HG03039 (cell line): ENCODE measurements around the gene GPC2.

Experiments used
- ATAC-seq: cut with Tn5 transposase; IDR thresholded peaks from one replicate; pipeline ENCODE4 v1.9.1; 2021; ENCODE audit warnings: mild to moderate bottlenecking, moderate library complexity; ENCODE audit not compliant: unreplicated experiment

GPC2 gene

DNA sequence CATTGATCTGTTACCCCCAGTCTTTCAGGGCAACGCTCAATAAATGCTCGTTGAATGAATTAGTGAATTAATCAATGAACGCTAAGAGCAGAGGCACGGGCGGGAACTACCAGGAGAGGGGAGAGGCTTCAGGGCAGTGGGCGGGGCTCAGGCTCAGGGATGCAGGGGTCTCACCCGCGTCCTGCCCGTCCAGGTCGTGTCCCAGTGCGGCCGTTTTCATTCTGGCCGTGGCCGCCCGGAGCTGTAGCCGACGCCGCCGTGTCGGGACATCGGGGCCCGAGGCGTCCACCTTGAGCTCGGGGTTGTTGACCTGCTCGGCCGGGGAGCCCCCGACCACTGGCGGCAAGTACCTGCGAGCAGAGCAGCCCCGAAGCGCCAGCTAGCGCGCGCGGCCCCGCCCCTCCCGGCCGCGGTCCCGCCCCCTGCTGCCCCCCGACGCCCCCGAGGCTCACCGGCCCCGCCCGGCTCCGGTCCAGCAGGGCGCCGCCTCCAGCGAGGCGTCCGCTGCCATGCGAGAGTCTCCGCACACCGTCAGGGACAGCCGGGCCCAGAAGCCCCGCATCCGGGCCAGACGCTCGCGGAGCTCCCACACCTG lies 6.0 kb downstream of the GPC2 start:
- no peak for ATAC-seq

DNA sequence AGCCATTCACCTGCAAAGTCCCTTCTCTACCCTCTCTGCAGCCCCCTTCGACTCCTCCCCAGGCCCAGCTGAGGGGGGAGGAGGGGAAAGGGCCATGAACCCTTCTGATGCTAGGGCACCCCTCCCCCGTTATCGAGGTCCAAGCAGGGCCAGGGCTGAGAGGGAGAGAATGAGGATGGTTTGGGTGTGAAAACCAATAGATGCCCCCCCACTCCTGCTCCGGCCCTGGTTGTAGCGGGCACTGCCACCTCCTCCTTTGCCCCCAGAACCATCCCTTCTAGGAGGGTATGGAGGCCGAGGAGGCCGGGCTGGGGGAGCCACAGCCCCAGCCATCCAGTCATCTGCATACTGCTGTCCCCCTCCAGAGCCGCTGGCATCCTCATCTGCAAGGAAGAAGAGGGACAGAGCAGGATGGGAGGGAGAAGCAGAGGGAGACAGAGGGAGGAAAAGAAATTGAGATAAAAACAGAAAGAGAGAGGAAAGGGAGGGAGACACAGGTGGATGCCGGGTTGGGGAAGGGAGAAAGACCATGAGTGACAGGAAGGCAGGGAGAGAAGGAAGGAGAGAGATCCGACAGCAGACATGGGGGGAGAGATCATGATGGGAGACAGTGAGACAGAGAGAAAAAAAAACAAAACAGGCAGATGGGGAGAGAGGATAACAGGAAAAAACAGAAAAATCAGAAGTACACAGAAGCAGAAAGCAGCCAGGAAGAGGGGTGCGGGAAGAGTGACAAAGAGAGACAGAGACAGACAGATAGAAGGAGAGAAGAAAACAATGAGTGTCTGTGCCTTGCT lies 6.9 kb downstream of the GPC2 start:
- ATAC-seq = no peak

GRCh38 chr7:100169147-100169850 lies 7.9 kb downstream of the GPC2 start:
- ATAC-seq = no peak

- ATAC-seq = no peak
These were observed 9.3 kb downstream of the GPC2 start for GRCh38 chr7:100167912-100168323.

DNA sequence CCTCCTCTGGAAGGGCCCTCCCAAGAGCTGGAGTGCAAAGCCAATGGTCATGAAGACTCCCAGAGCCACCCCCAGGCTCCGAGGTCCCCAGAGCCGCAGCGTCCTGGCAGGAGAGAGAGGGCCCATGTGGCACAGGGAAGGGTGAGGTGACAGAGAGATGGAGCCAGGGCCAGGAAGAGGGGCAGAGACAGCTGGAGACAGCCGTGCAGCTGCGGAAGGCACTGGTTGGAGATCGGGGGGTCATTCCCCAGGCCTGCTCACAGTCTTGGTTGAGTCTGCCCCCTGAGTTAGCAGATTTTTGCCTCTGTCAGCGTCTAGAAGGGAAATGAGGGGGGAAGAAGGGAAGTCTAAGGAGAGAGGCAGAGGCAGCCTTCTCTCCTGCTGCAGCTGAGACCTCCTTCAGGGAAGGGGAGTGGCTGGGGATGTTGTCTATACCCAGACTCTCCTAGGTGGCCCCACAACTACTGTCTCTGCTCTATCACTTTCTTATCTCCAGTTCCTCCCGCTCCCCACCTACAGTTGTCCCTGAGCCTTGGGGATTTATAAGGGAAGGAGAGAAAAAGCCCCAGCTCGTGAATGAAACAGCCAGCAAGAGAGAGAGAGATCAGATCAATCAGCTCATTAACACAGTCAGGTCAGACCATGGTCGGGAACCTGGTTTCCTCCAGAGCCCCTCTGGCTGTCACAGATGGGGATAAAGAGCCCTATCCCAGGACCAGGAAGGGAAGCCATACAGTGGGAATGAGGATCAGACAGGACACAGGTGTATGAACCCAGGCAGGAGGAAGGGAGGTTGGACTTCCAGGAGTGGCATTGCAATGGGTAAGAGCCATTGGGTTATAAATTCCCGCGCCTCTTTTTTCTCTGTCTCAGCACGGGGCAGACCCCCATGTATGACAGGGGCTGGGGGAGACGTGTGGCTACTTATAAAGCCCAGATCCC lies 9.9 kb downstream of the GPC2 start:
- ATAC-seq = no peak

DNA sequence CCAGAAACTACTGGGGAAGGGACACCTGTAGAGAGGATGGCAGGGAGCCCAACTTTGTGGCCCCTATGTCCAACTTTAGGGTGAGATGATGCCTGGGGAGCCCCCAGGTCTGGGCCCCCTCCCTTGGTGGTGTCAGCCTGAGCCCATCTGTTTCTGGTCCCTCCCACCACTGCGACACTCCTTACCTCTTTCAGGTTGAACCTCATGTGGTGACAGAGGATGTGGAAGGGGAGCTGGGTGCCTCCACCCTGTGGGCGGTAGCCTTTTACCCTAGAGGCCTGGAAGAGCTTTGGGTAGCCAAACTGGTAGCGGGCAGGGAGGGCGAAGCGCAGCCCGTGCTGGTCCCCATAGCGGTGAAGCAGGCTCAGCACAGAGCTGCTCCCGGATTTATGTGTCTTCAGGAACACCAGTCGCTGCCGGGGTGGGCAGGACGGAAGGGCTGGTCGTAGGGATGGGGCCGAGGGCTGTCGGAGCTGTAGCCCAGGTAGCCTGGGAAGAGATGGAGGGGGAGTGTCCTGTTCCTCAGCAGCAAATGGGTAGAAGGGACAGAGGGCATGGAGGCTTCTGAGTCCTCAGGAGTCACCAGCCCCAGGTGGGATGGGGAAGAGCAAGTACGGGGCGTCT lies 10.8 kb downstream of the GPC2 start:
- no peak for ATAC-seq

GRCh38 chr7:100163871-100164270 lies 13.3 kb downstream of the GPC2 start:
- no peak for ATAC-seq

DNA sequence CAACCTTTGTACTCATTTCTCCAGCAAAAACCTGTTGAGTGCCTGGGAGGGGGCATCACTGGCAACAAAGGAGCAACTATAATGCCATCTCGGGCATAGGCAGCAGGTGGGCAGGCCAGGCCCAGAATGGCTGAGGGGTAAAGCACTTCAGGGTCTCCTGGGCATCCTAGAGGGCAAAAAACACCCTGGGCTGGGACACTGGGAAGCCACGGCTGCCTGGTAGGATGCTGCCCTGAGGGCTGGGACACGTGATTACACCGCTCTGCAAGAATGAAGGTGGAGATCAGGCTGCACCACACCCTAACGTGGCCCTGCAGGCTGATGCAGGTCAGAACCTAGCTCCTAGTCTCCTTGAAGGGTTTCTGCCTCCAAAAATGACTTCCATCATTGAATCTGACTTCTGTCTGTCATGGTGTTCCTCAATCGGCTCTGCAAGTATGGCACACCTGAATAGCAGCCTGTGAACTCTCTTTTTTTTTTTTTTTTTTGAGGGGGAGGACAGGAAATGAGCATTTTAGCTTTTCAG lies 14.1 kb downstream of the GPC2 start:
- ATAC-seq = no peak

DNA sequence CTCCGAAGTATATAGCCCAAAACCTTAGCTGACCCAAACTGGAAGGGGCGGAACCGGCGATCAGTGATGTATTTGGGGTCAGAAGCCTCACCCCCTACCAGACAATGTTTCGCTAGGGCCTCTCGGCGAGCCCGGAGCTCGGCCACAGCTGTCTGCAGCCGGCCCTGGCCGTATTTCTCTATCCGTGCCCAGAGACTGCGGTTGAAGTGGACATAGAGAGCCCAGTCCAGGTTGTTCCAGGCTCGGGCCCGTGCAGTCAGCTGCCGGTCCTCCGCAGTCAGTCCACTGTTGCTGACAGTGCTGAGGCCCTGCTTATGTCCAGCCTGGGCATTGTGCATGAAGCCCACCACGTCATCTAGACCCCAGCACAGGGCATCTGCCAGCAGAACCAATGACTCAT lies 17.1 kb downstream of the GPC2 start:
- ATAC-seq = no peak

- ATAC-seq = no peak
These were observed 18.0 kb downstream of the GPC2 start for GRCh38 chr7:100159099-100159623.

DNA sequence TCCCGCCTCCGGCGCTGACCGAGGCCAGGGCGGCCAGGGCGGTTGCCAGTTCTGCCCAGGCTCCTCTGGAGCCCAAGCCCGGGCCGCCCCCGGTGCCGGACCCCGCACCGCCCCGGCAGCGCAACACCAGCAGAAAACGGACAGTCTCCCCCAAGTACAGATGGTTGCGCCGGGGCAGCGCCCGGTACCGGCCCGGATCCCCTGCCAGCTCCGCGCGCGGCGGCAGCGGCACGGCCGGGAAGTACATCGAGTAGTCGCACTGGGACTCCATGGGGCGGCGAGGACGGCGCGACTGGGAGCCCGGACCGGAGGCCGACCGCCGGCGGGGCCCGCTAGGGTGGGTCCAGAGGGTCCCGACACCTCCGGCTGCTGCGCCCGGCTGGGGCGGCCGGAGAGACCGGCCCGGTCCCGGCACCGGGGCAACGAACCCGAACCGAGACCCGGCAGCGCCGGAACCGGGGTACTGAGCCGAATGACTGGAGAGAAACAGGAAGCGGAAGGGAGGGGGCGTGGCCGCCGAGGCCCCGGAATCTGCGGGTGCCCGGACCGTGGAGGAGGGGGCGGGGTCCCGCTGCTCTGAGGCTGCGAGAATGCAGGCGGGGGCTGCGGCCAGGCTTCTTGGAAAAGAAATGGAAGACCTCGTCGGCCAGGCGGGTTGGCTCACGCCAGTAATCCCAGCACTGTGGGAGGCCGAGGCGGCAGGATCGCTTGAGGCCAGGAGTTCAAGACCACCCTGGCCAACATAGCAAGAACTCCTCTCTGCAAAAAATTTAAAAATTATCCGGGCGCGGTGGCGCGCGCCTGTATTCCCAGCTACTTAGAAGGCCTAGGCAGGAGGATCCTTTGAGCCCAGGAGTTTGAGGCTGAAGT lies 18.7 kb downstream of the GPC2 start, which contains the start of gene TRAPPC14:
TRAPPC14 (minus strand) TSS at position 495 of the 870 bp plus-strand sequence; CDS start at position 271, 224 bp downstream.
- peak; percentile 78 for ATAC-seq

GRCh38 chr7:100157334-100158228 lies 19.6 kb downstream of the GPC2 start:
- no peak for ATAC-seq

- no peak for ATAC-seq
These were observed 20.2 kb downstream of the GPC2 start for GRCh38 chr7:100157069-100157333.

GRCh38 chr7:100156331-100157068 lies 20.7 kb downstream of the GPC2 start:
- ATAC-seq = no peak

DNA sequence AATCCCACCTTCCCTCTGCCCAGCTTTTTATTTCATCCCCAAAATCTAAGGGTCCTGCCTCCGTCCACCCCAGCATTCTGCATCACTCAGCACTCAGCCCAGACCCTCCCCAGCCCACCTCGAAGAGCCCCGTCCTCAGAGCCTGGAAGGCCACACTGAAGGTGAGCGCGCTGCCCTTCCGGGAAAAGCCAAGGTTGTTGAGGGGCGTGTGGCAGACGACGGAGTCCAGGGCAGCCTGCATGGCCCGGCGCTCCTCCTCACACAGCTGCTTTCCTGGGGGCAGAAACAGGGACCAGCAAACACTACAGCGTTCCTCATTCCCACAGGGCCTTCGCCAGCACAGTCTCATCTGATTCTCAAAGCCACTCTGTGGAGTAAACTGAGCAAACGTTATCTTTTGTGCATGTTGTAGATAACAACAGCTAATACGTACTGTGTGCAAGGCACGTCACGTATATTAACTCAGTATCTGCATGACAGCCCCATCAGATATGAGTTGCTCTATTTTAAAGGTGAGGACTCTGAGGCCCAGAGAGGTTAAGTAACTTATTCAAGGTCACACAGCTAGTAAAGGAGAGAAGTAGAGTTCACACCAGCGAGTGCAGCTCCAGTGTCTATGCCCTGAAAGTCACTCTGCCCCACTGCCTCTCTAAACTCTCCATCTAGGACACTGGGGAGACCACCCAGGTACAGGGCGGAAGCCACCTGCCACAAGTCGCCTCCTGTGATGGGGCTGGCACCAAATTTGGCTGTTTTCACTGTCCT lies 21.4 kb downstream of the GPC2 start:
- ATAC-seq = no peak

DNA sequence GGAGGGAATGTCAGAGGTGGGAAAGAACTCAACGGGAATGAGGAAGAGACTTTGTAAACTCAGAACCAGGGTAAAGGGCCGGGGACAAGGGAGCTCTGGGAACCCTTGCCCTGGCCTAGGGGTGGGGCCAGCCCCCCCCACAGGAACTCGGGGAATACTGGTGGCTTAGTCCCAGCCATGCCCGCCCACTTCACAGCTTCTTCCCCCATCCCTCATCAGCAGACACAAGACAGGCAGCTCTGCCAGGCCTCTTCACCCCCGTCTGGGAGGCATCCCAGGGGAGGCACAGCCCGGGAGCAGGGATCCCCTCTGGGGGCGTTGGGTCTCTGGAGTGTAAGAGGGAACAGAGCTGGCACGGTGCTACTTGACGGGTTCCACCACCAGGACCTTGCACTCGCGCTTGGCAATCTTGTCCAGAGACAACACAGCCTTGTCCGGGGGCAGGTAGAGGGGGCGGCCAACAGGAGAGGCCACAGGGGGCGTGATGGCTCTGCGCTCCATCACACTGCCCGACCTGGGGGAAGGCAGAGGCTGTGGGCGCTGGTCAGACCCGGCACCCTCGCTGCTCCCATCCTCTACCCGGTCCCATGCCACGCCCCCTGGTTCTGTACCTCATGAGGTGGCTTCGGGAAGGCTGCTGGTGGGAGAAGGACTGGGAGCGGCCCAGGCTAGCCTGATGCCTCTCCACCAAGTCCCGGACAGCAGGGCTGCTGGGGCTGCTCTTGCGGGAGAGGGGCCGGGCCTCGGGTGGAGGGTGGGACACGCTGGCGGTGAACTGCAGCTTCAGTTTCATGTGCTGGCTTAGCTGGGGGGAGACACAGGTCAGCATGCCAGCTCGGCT lies 22.3 kb downstream of the GPC2 start:
- no peak for ATAC-seq
